IMR-90 (cell line): ENCODE data around the gene GFRA4. TPM values are rescaled to one million over a fixed set of nuclear protein-coding genes. Genes with fewer than 3 reads are reported as not detected.

Experiments
- ATAC-seq: fragments of 200-7000 bp; cut with Tn5 transposase; 2 replicates; pipeline ENCODE4 v1.9.1; 2020; ENCODE audit warnings: low read depth, mild to moderate bottlenecking, moderate library complexity
- BruUV-seq: library from RNA; stranded (reverse); fragments of 400-500 nt; replicated peaks from 2 replicates; lab custom pipeline; 2021; lab: Mats Ljungman, UMichigan
- CTCF ChIA-PET: fragments of 300-600 bp; formaldehyde crosslinking; extraction: SDS; loops from one replicate; lab custom pipeline; 2021; ENCODE audit warnings: antibody characterized with exemption; lab: Yijun Ruan, JAX
- POLR2A ChIA-PET: fragments of 300-600 bp; sonication (Branson Sonifier 250); formaldehyde crosslinking; loops from one replicate; lab custom pipeline; 2022; ENCODE audit warnings: antibody characterized with exemption; ENCODE audit not compliant: unreplicated experiment; lab: Charles Lee
- DNase-seq: peaks from one replicate; pipeline ENCODE4 v3.0.0; 2013
- H2AFZ ChIP-seq: replicated peaks from 2 replicates; pipeline ENCODE3; 2013; ENCODE audit warnings: low read length, mild to moderate bottlenecking; ENCODE audit not compliant: poor library complexity
- H2AK5ac ChIP-seq: 2 replicates; pipeline ENCODE4 v1.6.1; 2013; ENCODE audit warnings: low read depth, low read length, inconsistent platforms
- H2AK9ac ChIP-seq: replicated peaks from 2 replicates; pipeline ENCODE3; 2013; ENCODE audit warnings: mild to moderate bottlenecking, low read depth, low read length, moderate library complexity; ENCODE audit not compliant: poor library complexity
- H2BK120ac ChIP-seq: 2 replicates; pipeline ENCODE4 v1.6.1; 2013; ENCODE audit warnings: low read depth, low read length, inconsistent platforms
- H2BK15ac ChIP-seq: 3 replicates; pipeline ENCODE4 v1.6.1; 2013; ENCODE audit warnings: low read depth, low read length, inconsistent platforms
- H2BK20ac ChIP-seq: 2 replicates; pipeline ENCODE4 v1.6.1; 2013; ENCODE audit warnings: low read depth, mild to moderate bottlenecking, inconsistent platforms, low read length, moderate library complexity
- H2BK5ac ChIP-seq: 2 replicates; pipeline ENCODE4 v1.6.1; 2013; ENCODE audit warnings: mild to moderate bottlenecking, low read depth, low read length, inconsistent platforms; ENCODE audit not compliant: poor library complexity, severe bottlenecking
- H3K14ac ChIP-seq: replicated peaks from 2 replicates; pipeline ENCODE4 v1.6.1; 2013; ENCODE audit warnings: low read depth, low read length, inconsistent platforms
- H3K18ac ChIP-seq: 2 replicates; pipeline ENCODE4 v1.6.1; 2013; ENCODE audit warnings: low read depth, low read length, control low read depth
- H3K23ac ChIP-seq: 2 replicates; pipeline ENCODE4 v1.6.1; 2013; ENCODE audit warnings: low read depth, low read length, inconsistent platforms
- H3K27ac ChIP-seq: 2 replicates; pipeline ENCODE4 v1.5.1; 2013; ENCODE audit warnings: mild to moderate bottlenecking, control low read depth, low read length; ENCODE audit not compliant: insufficient read depth
- H3K27me3 ChIP-seq: 2 replicates; pipeline ENCODE4 v1.6.1; 2013; ENCODE audit warnings: low read length; ENCODE audit not compliant: control insufficient read depth, insufficient read depth
- H3K36me3 ChIP-seq: 2 replicates; pipeline ENCODE4 v1.6.1; 2013; ENCODE audit warnings: low read length, mixed read lengths; ENCODE audit not compliant: control insufficient read depth, insufficient read depth
- H3K4ac ChIP-seq: 2 replicates; pipeline ENCODE4 v1.6.1; 2013; ENCODE audit warnings: low read depth, low read length, inconsistent platforms
- H3K4me1 ChIP-seq: 2 replicates; pipeline ENCODE4 v1.6.1; 2013; ENCODE audit warnings: low read length, mixed read lengths; ENCODE audit not compliant: control insufficient read depth, insufficient read depth
- H3K4me2 ChIP-seq: 2 replicates; pipeline ENCODE4 v1.6.1; 2013; ENCODE audit warnings: low read depth, mild to moderate bottlenecking, control low read depth, low read length, moderate library complexity
- H3K4me3 ChIP-seq: 2 replicates; pipeline ENCODE4 v1.5.1; 2013; ENCODE audit warnings: low read depth, mild to moderate bottlenecking, control low read depth, low read length, moderate library complexity; ENCODE audit not compliant: insufficient read depth
- H3K56ac ChIP-seq: 2 replicates; pipeline ENCODE4 v1.6.1; 2013; ENCODE audit warnings: low read length, inconsistent platforms; ENCODE audit not compliant: insufficient read depth; ENCODE audit errors: extremely low read depth
- H3K79me1 ChIP-seq, 2 experiments: 2 replicates each; pipeline ENCODE4 v1.6.1; 2013; ENCODE audit warnings: low read length in 2 of 2, inconsistent platforms in 1 of 2, low read depth in 1 of 2
- H3K9ac ChIP-seq: 2 replicates; pipeline ENCODE4 v1.6.1; 2013; ENCODE audit warnings: low read depth, low read length, control low read depth
- H3K9me1 ChIP-seq: 2 replicates; pipeline ENCODE4 v1.6.1; 2013; ENCODE audit warnings: low read length, inconsistent platforms; ENCODE audit not compliant: insufficient read depth
- H3K9me3 ChIP-seq: 2 replicates; pipeline ENCODE4 v1.6.1; 2013; ENCODE audit warnings: low read length; ENCODE audit not compliant: control insufficient read depth, insufficient read depth
- H4K20me1 ChIP-seq: 2 replicates; pipeline ENCODE4 v1.6.1; 2013; ENCODE audit warnings: low read length, inconsistent platforms; ENCODE audit not compliant: insufficient read depth
- H4K5ac ChIP-seq: 2 replicates; pipeline ENCODE4 v1.6.1; 2013; ENCODE audit warnings: mild to moderate bottlenecking, low read depth, low read length, control low read depth
- H4K8ac ChIP-seq, 2 experiments: 2 replicates each; pipeline ENCODE4 v1.6.1; 2013; ENCODE audit warnings: low read depth in 2 of 2, low read length in 2 of 2, control low read depth in 1 of 2, inconsistent platforms in 1 of 2
- H4K91ac ChIP-seq: 2 replicates; pipeline ENCODE4 v1.6.1; 2013; ENCODE audit warnings: low read depth, low read length, inconsistent platforms; ENCODE audit not compliant: insufficient read depth
- CTCF ChIP-seq: conservative IDR thresholded peaks from 2 replicates; pipeline ENCODE4 v1.5.1; 2012; ENCODE audit warnings: mild to moderate bottlenecking, low read depth, low read length, improper control_type of control experiment
- ELK1 ChIP-seq: fragments of 150-350 bp; IDR thresholded peaks from 2 replicates; pipeline ENCODE4 v1.6.1; 2016; ENCODE audit warnings: low read depth, mild to moderate bottlenecking, low read length, moderate library complexity, borderline replicate concordance
- MAZ ChIP-seq: IDR thresholded peaks from 2 replicates; pipeline ENCODE4 v1.6.1; 2012; ENCODE audit warnings: low read depth, mild to moderate bottlenecking, low read length, improper control_type of control experiment, moderate library complexity, borderline replicate concordance
- NFE2L2 ChIP-seq: fragments of 150-350 bp; IDR thresholded peaks from 2 replicates; pipeline ENCODE4 v1.6.1; 2016; ENCODE audit warnings: low read depth, mild to moderate bottlenecking, low read length
- RAD21 ChIP-seq: IDR thresholded peaks from 2 replicates; pipeline ENCODE4 v1.6.1; 2012; ENCODE audit warnings: low read length, improper control_type of control experiment
- RCOR1 ChIP-seq: IDR thresholded peaks from 2 replicates; pipeline ENCODE4 v1.6.1; 2012; ENCODE audit warnings: mild to moderate bottlenecking, low read length, improper control_type of control experiment; ENCODE audit not compliant: insufficient replicate concordance
- SMC3 ChIP-seq: fragments of 150-350 bp; IDR thresholded peaks from 2 replicates; pipeline ENCODE4 v1.6.1; 2016; ENCODE audit warnings: low read depth, mild to moderate bottlenecking, antibody characterized with exemption, low read length, moderate library complexity
- USF2 ChIP-seq: fragments of 150-350 bp; IDR thresholded peaks from 2 replicates; pipeline ENCODE4 v1.6.1; 2017; ENCODE audit warnings: mild to moderate bottlenecking, antibody characterized with exemption, low read length, low read depth
- WGBS, 2 experiments: methylation state at CpG; one replicate each; pipeline versions ENCODE4 v1.1.5 to v1.1.7; 2013; ENCODE audit warnings: missing lambda C conversion rate in 2 of 2; ENCODE audit not compliant: insufficient read length in 1 of 2; ENCODE audit errors: extremely low coverage in 2 of 2; 5-methylcytosine and 5-hydroxymethylcytosine counted together
- dilution Hi-C: fragments of 300-500 bp; cut with HindIII; formaldehyde crosslinking; loops from one replicate; pipeline ENCODE4 v1.14.3; 2018; ENCODE audit warnings: low sequenced_read_pairs; ENCODE audit not compliant: unreplicated experiment
- in situ Hi-C: fragments of 300-500 bp; cut with MboI; formaldehyde crosslinking; loops from 3 replicates; pipeline ENCODE4 v1.14.3; 2019; ENCODE audit warnings: low sequenced_read_pairs, inconsistent platforms, mixed read lengths
- intact Hi-C: fragments of 100-400 bp; cut with micrococcal nuclease; formaldehyde crosslinking; loops from 2 replicates; pipeline ENCODE4 v1.10.0; 2022
- polyA plus RNA-seq, 3 experiments: library from polyadenylated mRNA; depleted of rRNA; stranded (reverse); fragments of >200 nt; gene quantifications; 2 replicates each; pipeline ENCODE4 v1.2.3, GENCODE V29; 2012; ENCODE audit warnings: low replicate concordance in 1 of 3
- total RNA-seq: library from RNA; depleted of rRNA; stranded (reverse); fragments of >200 nt; gene quantifications from 2 replicates; pipeline ENCODE4 v1.2.3, GENCODE V29; 2012

Gene GFRA4
- total and polyA plus RNA-seq, 2 of the 4 experiments (the other 2 are of a cell fraction): not detected

- H3K23ac ChIP-seq: no peak overlapping the region; the same call in 1 of the 2 replicates
- no peak overlapping the region for H4K8ac ChIP-seq
- no peaks in the 10 kb centered on the region for H3K36me3 ChIP-seq
- in situ Hi-C loops (no loop called here), dilution Hi-C loops (no loop called here), intact Hi-C loops (no loop called here)
- no peak for TF ChIP-seq MAZ
- no peak for TF ChIP-seq CTCF
- no peak for TF ChIP-seq RCOR1
- TF ChIP-seq RAD21: no peak
- no peak for TF ChIP-seq USF2
- TF ChIP-seq SMC3: no peak
- TF ChIP-seq ELK1: no peak
- no peak for TF ChIP-seq NFE2L2
- no peak overlapping the region for H4K91ac ChIP-seq
- H3K14ac ChIP-seq: no peak overlapping the region
- ChIA-PET POLR2A (no interaction called here), CTCF (no interaction called here)
- H2AK5ac ChIP-seq: no peak overlapping the region
- no peak overlapping the region for H3K4me3 ChIP-seq
- H3K27me3 ChIP-seq: peaks cover 7% of the 10 kb centered on the region; the same call in 1 of the 2 replicates
- no peak overlapping the region for H2BK5ac ChIP-seq
- H3K4me1 ChIP-seq: peaks cover 3% of the 10 kb centered on the region; the same call in 1 of the 2 replicates
- peaks cover 4% of the 10 kb centered on the region; the same call in 1 of the 2 replicates for H3K9me3 ChIP-seq
- no peak overlapping the region for H3K9ac ChIP-seq
- H3K18ac ChIP-seq: no peak overlapping the region
- H2BK20ac ChIP-seq: no peak overlapping the region
- ATAC-seq: no peak
- H2AFZ ChIP-seq: no peak overlapping the region
- H3K79me1 ChIP-seq: no peaks in the 10 kb centered on the region
- no peak overlapping the region for H4K5ac ChIP-seq
- H4K20me1 ChIP-seq: no peaks in the 10 kb centered on the region
- no peak overlapping the region for H3K4ac ChIP-seq
- no peak overlapping the region for H3K56ac ChIP-seq
- DNase-seq: no peak
- H2BK120ac ChIP-seq: no peak overlapping the region
- WGBS, 2 experiments: 73% methylated on average over 7 of the region's 9 CpGs; no CpG with 5 or more reads in 1 of the 2 experiments
- H2AK9ac ChIP-seq: peak overlapping the region; percentile 6
- BruUV-seq: no TSS peak
- no peak overlapping the region for H3K27ac ChIP-seq
- H2BK15ac ChIP-seq: no peak overlapping the region
- H3K9me1 ChIP-seq: peaks cover 4% of the 10 kb centered on the region
- no peak overlapping the region for H3K4me2 ChIP-seq
Observed at GRCh38 chr20:3691897-3692296, 28.7 kb upstream of the GFRA4 start.
